ENCODE measurements around the gene CSNK1A1.
"Not testable (repeated sequence)": the region's sequence is repeated elsewhere in the genome, so short reads cannot be mapped to it uniquely, and the experiment has no call there.

The CSNK1A1 gene

DNA sequence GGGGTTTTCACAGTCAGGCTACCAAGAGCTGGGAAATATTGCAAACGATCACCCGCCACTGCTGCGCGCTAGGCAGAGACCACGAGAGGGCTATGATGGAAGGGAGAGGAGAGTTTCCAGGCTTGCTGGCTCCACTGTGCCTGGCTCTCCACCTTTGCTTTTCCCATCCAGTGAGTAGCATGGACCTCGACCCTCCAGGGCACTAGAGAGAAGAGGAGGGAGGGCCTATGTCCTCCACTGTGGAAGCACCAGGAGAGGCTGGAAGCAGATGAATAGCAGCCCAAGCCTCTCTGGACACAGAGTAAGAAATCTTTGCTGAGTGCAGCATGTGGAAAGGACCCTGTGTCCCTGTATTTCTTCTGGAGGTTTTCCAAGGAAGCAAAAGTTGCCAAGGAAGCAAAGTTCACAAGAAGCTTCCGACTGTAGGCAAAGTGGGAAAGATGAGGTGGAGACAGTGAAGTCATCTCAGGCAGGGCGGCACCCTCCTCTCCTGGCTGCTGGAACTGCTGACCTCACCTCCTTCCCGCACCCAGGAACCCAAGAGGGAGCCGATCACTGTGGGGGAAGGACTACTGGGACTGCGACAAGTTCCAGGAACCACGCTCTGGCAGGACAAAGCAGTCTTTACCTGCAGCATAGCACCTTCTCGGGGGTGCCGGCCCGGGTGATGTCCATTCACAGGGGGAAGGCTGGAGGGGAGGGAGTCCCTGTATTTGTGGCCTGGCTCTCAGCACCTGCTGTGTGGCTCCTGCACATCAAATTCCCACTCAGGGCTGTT is 79.6 kb downstream of the CSNK1A1 start:
- TF ChIP-seq CTCF (IDR thresholded peaks at IDR 0.05; ENCODE audit: low read depth, low read length), result no peak
- no peak overlapping the region for H3K4me3 ChIP-seq (ENCODE audit: low read depth, low read length)

DNA sequence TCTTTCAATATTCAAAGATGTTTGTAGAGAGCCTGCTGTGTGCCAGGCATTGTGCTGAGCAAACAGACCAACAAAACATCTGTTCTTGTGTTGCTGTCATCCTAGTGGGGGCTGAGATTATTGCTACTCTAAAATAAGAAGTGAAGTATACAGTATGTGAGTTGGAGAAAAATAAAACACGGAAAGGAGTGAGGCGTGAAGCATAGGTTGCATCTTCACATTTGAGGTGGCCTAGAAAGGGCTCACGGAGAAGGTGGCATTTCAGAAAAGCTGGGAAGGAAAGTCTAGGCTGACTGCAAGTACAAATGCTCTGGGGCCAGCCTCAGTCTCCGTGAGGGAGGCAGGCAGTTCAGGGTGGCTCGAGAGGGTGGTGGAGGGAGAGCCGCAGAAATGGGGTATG is 80.3 kb downstream of the CSNK1A1 start:
- no peak overlapping the region for H3K4me3 ChIP-seq (ENCODE audit: low read depth, low read length)
- TF ChIP-seq CTCF (IDR thresholded peaks at IDR 0.05; ENCODE audit: low read depth, low read length), result no peak

DNA sequence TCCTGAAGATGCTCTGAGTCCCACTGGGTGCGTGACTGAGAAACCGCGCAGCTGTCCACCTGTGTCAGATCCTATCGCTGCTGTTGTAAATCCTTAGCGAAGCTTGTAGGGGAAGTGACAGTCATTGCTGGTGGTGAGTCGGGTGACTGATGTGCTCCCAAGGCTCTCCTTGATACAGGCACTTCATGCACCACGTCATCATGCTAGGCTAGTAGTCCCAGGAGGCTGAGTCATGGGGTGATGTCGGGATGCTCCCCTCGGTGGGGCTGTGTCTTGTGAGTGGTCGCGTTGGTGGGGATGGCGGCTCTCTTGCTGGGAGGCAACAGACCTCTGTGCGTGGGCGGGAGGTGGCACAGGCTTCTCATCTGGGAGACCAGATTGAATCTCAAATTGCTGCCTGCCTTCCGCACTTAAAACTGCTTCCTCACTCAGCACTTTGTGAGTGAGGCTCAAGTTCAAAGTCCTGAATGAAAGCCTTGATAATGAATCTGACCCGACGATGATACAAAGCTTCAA is 84.7 kb downstream of the CSNK1A1 start:
- H3K4me3 ChIP-seq (ENCODE audit: low read depth, low read length), result no peak overlapping the region
- TF ChIP-seq CTCF (IDR thresholded peaks at IDR 0.05; ENCODE audit: low read depth, low read length), result no peak

GRCh38 chr5:149464796-149465489 is 86.3 kb downstream of the CSNK1A1 start:
- no peak overlapping the region for H3K4me3 ChIP-seq (ENCODE audit: low read depth, low read length)
- no peak for TF ChIP-seq CTCF (IDR thresholded peaks at IDR 0.05; ENCODE audit: low read depth, low read length)

GRCh38 chr5:149461907-149462306 is 89.3 kb downstream of the CSNK1A1 start:
- not testable (repeated sequence) for H3K4me3 ChIP-seq (ENCODE audit: low read depth, low read length)

DNA sequence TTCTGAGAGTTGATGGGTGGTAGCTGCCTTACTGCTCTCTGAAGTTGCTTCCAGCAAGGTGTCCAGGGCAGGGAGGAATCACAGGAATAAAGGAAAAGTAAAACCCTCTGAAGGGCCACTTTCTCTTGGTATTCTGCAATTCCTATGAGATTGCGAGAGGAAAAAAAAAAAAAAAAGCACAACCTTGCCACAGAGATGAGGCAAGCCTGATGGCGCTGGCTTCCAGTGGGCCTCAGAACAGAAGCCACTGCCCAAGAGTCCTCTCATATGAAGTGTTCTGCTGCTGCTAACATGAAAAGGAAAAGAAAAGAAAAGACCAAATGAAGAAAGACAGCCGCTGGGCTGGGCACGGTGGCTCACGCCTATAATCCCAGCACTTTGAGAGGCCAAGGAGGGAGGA is 91.3 kb downstream of the CSNK1A1 start:
- no peak for TF ChIP-seq CTCF (IDR thresholded peaks at IDR 0.05; ENCODE audit: low read depth, low read length)
- H3K4me3 ChIP-seq (ENCODE audit: low read depth, low read length), result no peak overlapping the region

GRCh38 chr5:149457393-149457763 is 93.9 kb downstream of the CSNK1A1 start:
- no peak overlapping the region for H3K4me3 ChIP-seq (ENCODE audit: low read depth, low read length)
- no peak for TF ChIP-seq CTCF (IDR thresholded peaks at IDR 0.05; ENCODE audit: low read depth, low read length)

Measured in WI38 (cell line).